SH-SY5Y (cell line): Measurements from ENCODE around the gene PTCD2.

ENCODE experiments used
- GATA2 ChIP-seq: IDR thresholded peaks from 2 replicates; pipeline ENCODE4 v1.6.1; 2011; ENCODE audit warnings: mild to moderate bottlenecking, low read depth, low read length
- GATA3 ChIP-seq: IDR thresholded peaks from 2 replicates; pipeline ENCODE4 v1.6.1; 2011; ENCODE audit warnings: low read depth, mild to moderate bottlenecking, low read length, moderate library complexity

DNA sequence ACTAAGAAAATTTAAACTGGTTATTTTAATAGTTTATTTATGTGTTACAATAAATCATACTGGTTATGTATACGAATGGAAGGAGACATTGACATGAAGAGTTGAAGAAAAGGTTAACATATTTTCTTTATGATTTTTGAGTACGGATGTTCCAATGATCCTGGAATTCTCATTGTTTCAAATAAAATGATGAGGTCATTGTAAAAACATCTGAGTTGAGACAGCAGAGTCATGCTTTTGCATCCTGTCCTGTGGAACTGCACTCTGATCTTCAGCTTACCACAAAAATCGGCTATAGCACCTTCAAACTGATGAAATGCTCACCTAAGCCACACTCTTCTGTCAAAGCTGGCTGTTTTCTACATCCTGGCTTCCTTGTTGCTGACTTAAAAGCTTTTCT lies 67.8 kb downstream of the PTCD2 start:
- TF ChIP-seq GATA2 (no peak), GATA3 (no peak)
